NCI-H1930 (cell line): ENCODE data around the gene FNDC10.

Experiments used
- DNase-seq, 2 experiments: peaks; one replicate each; lab custom pipeline; 2025; lab: John Stamatoyannopoulos, UW

Gene FNDC10

DNA sequence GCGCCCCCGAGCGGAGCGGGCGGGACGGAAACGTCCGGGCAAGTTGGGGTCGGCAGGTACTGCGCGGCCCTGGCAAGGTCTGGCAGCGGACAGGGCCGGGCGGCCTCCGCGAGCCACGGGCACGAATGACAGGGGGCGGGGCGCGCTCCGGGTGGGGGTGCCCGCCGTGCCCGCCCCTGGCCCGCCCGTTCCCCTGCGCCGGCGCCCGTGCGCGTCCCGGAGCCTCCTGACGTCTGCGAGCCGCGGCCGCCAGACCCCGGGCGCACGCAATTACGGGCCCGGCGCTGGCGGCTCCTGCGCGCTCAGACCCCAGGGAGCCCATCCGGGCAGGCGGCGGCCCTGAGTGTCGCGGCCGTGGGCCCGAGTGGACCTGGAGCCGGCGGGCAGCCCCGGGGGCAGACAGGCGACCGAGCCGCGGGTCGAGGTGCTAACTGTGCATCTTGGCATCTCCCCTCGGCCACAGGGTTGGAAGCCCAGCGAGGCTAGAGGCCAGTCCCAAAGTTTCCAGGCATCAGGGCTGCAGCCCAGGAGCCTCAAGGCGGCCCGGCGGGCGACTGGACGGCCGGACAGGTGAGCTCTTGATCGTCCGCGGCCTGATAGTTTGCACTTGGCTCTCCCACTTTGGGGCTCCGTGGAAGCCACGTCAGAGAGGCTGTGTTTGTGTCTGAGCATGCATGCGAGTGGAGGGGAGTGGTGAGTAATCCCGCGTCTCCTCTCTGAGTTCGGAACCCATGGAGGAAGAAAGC is 16.3 kb upstream of the FNDC10 start:
- no peak for DNase-seq

DNA sequence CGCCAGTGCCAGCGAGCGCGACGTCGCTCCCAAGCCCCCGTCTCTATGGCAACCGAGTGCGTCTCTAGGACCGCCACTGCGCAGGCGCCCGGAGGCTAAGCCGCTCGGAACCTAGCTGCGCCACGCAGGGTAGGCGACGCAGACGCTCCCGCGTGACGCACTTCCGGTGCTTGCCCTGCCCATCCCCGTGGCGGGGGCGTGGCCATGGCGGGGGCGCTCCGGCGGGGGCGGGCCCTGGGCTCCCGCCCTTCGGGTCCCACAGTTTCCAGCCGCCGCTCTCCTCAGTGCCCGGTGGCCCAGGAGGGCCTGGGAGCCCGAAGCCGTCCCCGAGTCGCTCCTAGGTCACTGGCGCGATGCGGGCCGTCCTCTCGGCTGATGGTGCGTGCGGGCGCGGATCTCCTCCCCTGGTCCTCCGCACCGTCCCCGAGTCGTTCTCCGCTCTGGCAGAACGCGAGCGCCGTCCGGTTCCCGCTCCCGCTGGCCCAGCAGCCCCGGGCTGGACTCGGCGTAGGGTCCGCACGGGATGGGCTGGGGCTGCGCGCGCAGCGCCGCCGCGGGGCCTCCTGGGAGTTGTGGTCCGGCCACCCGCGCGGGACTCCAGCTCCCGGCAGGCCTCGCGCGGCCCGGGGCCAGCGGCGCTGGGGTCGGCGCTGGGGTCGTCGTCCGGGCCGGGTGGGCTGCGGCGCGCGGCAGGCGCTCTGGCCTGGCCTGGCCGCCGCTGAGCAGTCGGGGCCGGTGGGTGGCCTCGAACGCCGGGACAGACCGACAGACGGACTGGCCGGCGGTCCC is 15.5 kb upstream of the FNDC10 start, which contains the start of gene MIB2:
Gene MIB2, plus strand, starts transcription at position 245 of the 789 bp plus-strand sequence. CDS start 7,953 bp downstream, outside the sequence.
- peak; percentile 97 to 98 for DNase-seq

DNA sequence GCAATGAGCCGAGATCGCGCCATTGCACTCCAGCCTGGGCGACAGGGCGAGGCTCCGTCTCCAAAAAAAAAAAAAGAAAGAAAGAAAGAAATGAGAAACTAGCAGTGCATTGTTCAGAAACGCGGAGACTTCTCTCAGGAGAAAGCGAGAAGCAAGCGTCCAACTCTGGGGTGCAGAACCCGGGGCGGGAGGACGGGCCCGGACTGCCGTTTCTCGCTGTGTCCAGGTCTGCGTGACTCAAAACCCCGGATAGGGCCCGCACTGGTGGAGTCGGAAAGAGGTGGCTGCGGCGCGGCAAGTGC is 15.0 kb upstream of the FNDC10 start:
- no peak for DNase-seq

DNA sequence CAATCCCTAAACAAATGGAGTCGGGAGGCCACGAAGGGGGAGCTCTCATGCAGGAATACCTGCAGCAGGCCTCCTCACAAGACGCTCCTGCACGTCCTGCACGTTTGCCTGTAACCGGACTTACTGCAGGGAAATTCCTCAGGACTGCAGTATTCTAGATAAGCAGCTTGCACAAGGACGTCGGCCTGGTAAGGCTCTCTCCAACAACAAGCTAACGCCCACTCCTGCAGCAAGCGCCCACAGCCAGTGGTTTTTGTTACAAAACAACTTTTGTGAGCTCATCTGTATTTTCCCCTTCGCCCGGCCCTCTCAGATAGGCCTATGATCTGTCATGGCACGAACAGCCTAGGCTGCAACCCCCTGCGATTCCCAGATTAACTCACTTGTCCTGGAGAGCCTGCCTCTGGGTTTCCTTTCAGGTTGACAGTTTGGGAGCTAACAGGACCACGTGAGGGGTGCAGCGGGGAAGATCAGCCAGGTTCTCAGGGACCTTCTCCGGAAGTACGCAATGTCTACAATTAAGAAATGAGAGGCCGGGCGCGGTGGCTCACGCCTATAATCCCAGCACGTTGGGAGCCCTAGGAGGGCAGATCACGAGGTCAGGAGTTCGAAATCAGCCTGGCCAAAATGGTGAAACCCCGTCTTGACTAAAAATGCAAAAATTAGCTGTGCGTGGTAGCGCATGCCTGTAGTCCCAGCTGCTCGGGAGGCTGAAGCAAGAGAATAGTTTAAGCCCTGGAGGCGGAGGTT is 14.4 kb upstream of the FNDC10 start:
- no peak for DNase-seq

DNA sequence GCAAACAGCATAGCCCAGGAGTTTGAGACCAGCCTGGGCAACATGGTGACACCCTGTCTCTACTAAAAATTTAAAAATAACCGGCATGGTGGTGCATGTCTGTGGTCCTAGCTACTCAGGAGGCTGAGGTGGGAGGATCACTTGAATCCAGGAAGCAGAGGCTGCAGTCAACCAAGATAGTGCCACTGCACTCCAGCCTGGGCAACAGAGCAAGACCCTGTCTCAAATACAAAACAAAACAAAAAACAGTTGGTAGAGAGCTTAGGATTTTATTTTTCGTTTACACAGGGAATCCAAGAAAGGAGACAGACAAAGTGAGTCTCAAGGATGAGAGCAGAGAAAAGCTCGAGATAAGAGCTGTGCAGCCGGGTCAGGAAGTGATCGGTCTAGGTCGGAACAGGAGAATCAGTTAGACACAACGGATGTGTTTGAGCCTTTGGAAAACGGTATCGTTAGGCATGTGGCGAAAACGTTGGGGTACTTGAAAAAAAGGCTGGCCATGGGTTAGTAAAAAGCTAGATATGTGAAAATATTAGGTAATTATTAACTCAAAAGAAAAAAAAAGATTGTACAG is 13.7 kb upstream of the FNDC10 start:
- DNase-seq, result no peak

DNA sequence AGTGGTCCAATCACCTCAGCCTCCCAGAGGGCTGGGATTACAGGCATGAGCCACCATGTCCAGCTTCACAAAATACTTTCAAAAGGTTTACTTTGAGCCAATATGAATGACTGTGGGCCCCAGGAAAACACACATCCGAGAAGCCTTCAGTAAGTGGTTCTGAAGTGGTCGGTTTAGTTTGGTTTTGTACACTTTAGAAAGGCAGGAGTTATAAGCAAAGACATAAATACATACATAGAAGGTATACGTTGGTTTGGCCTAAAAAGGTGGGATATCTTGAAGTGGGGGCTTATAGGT is 12.1 kb upstream of the FNDC10 start:
- DNase-seq, result no peak

DNA sequence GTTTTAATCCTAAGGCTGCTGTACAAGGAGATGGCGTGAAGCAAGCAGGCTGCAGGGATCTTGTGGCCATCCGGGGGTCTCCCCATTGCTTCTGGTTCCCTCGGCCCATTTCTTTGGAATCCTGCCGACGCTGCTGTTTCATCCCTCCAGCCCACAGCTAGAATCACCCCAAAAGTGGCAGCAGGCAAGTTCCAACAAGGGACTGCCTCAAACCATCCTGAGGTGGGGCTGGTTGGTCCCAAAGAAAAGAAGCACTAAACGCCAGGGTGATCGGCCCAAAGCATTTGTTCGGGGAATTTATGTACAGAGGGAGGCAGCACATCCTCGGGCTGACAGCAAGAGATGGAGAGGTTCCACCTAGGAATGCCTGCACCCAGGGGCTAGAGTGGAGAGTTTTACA is 10.9 kb upstream of the FNDC10 start:
- DNase-seq, result no peak

DNA sequence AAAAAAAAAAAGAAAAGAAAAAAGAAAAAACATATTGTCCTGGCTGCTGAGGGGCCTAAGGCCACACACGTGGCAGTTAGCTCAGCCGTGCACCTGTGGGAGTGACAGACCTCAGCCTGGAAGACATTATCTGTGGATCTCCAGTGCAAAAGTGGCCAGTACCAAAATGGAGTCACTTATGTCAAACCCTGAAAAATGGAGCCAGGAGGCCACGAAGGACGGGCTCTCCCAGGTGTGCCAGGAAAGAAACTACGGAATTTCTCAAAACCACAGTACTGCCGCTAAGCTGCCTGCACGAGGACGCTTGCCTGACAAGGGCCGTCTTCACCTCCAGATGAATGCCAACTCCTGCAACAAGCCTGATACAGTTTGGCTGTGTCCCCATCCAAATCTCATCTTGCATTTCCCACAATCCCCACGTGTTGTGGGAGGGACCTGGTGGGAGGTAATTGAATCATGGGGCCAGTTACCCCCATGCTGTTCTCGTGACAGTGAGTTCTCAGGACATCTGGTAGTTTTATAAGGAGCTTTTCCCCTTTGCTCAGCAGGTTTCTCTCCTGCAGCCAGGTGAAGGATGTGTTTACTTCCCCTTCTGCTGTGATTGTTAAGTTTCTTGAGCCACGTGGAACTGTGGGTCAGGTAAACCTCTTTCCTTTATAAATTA is 10.0 kb upstream of the FNDC10 start:
- no peak for DNase-seq

DNA sequence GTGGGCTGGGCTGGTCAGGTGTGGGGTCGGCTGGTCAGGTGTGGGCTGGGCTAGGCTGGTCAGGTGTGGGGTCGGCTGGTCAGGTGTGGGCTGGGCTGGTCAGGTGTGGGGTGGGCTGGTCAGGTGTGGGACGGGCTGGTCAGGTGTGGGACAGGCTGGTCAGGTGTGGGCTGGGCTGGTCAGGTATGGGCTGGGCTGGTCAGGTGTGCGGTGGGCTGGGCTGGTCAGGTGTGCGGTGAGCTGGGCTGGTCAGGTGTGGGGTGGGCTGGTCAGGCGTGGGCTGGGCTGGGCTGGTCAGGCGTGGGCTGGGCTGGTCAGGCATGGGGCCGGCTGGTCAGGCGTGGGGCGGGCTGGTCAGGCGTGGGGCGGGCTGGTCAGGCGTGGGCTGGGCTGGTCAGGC is 6.3 kb upstream of the FNDC10 start:
- no peak for DNase-seq

DNA sequence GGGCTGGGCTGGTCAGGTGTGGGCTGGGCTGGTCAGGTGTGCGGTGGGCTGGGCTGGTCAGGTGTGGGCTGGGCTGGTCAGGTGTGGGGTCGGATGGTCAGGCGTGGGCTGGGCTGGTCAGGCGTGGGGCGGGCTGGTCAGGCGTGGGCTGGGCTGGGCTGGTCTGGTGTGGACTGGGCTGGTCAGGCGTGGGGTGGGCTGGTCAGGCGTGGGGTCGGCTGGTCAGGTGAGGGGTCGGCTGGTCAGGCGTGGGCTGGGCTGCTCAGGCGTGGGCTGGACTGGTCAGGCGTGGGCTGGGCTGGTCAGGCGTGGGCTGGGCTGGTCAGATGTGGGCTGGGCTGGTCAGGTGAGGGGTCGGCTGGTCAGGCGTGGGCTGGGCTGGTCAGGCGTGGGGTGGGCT is 5.8 kb upstream of the FNDC10 start:
- no peak for DNase-seq

DNA sequence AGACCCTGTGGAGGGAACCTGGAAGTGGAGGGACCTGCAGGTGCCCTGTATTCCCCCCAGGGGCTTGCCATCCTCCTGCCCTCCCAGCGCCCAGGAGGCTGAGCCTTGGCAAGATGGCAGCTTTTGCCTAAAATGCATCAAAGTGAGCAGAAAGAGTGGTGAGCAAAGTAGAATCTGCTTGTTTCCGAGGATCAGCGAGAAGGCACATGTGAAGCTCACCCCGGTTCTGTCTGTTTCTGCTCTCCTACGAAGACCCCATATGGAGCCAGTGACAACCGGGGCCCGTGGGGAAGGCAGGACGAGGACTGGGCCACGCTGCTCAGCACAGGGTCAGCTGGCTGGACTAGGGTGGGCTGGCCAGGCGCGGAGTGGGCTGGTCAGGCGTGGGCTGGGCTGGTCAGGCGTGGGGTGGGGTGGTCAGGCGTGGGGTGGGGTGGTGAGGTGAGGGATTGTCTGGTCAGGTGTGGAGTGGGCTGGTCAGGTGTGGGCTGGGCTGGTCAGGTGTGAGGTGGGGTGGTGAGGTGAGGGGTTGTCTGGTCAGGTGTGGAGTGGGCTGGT is 5.2 kb upstream of the FNDC10 start:
- no peak for DNase-seq

DNA sequence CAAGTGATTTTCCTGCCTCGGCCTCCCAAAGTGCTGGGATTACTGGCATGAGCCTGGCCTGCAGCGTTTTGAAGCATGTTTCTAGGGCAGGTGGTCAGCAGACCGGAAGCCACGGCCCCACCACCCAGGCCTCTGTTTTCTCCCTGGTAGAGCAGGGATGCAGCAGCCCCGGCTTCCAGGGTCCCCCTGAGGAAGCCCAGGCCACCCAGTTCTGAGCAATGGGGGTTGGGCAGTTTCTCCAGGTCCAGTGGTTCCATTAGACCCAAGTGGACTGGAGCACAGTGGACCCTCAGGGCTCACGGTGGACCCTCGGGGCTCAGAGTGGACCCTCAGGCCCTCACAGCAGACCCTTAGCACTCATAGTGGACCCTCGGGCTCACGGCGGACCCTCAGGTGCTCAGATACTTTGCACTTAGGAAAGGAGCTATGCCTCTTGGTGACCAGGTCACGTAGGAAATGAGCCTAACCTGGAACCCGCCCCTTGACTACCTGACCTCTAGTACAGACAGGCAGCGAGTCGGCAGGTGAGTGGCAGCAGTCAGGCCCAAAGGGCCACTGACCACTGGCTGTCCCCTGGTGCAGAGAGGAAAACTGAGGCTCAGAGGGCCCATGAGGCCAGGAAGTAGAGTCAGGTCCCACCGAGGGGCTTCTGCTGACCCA is 4.6 kb upstream of the FNDC10 start:
- no peak for DNase-seq

DNA sequence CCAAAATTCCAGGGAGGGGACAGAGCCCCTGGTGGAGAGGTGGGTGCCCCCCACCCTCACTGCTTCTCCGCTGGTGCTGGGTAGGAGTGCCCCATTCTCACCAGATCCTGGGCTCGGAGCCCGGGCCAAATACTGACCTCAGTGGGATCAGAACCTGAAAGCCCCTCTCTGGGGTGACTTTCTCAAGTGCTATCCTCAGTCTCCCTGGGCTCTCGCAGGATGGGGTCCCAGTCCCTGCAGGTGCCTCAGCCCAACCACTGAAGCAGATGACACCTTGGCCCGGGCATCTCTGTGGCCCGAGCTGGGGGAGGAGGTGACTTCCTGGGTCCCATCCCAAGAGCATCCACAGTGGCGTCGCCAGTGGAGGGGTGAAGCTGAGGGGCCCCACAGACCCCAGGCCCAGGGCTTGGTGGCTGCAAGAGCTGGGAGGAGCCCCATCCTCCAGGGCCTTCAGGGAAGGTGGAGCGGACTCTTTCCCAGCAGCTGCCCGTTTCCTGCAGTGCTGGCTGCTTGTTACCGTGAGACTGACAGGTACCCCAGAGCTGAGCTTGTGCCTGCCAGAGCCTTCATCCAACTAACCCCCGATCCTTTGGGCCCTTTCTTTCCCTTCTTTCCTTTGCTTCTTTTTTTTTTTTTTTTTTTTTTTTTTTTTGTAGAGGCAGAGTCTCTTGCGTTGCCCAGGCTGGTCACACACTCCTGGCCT is 3.9 kb upstream of the FNDC10 start:
- no peak for DNase-seq

DNA sequence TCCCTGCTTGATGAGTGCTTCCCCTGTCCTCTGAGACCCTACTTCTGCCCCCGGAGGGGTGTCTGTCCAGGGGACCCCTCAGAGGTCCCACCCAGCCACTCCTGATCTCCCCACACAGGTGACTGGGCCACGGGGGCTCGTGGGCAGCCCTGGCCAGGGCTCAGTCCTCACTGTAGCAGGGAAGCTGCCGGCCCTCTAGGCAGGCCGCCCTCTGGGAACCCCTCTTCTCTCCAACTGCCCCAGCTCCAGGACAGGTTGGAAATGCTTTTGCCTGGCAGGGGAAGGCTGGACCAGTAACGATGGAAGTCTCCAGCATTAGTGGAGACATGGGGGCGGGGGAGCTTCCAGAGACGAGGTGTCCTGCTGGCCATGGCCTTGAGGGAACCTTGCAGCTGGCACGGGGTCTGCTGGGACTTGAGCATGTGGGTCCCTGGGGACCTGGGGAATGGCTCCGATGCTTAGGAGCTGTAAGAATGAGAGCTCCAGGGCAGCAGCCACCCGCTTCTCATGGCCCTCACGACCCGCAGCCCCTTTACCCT is 3.1 kb upstream of the FNDC10 start:
- no peak for DNase-seq

DNA sequence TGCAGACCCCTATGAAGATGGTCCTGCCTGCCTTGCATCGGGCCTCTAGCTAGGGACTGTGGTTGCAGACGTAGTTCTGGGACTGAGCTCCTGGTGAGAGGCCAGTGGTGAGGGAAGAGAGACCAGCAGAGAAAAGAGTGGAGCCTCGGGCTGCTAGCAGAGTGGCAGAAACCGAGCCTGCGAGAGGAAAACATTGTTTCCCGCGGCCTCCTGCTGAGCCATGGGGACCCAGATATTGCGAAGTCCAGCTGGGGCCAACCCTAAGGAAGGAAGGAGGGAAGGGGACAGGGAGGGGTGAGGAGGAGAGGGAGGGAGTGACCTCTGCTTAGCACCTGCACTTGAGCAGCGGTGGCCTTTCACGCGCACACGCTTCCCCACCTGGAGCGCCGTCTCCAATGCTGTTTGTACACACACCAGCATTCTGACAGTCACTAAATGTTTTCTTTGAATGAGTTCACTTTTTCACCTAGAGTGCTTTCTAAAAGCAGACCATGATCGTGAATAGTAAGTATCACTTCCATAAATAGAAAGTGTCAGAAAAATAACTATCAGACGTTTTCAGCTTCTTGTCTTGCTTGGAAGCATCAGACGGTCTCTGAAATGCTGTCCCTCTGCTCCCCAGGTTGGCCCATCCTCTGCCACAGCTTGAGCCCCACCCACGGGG is 2.5 kb upstream of the FNDC10 start:
- DNase-seq, result no peak

DNA sequence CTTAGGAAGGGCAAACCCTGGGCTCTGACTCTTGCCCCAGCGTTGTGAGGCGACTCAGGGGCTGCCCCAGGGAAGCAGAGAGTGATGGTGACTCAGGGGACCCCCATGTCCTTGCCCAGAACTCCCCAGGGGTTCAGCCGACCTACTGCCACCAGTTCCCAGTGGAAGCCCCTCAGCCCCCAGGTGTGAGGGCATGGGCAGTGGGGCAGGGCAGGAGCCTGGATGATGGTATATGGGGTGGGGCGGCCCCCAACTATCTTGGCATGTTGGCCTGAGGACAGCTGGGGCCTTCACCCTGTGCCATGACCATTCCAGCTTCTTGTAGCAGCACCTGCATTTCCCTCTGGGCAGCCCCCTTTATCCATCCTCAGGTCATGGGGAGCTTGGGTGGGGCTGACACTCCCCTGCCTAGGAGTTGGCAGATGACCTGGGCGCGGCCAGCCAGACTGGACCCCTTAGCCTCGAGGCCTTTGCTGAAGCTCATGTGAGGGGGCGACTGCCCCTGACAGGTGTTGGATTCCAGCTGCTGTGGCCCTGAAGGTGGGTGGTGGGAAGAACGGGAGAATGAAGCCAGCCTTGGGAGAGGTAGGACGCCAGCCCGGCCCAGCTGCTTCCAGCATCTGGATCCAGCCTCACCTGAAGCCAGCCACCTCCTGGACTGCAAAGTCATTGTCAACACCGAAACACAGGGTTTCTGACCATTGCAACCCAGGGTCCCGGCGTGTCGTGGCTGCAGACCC is 1.8 kb upstream of the FNDC10 start:
- no peak for DNase-seq

DNA sequence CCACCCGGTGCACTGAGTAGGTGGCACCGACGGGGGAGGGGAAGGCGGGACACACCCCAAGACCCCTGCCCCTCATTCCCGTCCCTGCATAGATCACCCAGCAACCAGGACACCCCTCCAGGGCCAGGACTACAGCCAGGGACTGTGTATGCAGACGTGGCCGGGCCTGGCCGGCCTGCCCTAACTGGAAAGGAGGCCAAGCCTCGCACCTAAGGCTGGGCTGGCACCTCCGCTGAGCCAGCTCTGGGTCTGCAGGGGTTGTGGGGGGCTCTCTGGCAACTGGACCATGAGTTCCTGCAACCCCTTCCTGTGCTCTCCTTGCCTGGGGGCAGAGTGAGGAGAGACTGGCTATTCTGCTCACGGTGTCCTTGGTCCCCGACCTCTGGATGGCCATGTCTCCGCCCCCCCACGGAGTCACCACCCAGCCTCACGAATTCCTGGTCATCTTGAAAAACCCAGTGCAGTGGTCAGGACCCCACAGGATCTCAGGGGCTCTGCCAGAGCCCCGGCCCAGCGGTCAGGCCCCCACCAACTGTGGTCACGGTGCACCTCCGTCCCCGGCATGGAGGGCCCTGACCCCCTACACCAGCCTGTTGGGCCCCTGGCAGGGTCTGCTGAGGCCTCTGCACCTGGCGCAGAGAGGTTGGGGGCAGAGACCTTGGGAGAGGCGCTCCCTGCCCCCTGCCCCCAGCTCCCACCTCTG is 1.1 kb upstream of the FNDC10 start:
- DNase-seq, result no peak
